GM19438 (cell line): ENCODE results near the gene SIK3.

ENCODE experiments used
- ATAC-seq: cut with Tn5 transposase; IDR thresholded peaks from one replicate; pipeline ENCODE4 v1.9.1; 2021; ENCODE audit warnings: low read depth; ENCODE audit not compliant: unreplicated experiment

Gene SIK3

GRCh38 chr11:116976941-116977570 is 121.2 kb downstream of the SIK3 start:
- ATAC-seq, result no peak

- no peak for ATAC-seq
These were observed 122.6 kb downstream of the SIK3 start for GRCh38 chr11:116975661-116976060.

DNA sequence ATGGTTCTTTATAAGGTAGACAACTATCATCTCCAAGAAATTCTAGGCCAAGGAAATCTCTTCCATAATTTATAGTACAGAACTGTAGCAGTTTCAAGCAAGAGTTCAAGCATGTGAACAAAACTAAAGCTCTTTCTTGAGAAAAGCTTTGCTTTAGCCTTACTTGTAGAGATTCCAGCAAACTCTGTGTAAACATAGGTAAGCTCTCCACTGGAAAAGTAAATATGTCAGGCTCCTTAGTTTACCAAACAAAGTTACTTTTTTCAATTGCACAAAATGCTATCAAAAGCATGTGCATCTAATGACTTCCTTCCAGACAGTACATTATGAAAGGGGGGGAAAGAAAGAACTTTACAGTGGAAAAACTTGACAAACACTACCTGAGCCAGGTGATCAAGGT is 125.0 kb downstream of the SIK3 start:
- ATAC-seq, result no peak

GRCh38 chr11:116972691-116973090 is 125.5 kb downstream of the SIK3 start:
- no peak for ATAC-seq

DNA sequence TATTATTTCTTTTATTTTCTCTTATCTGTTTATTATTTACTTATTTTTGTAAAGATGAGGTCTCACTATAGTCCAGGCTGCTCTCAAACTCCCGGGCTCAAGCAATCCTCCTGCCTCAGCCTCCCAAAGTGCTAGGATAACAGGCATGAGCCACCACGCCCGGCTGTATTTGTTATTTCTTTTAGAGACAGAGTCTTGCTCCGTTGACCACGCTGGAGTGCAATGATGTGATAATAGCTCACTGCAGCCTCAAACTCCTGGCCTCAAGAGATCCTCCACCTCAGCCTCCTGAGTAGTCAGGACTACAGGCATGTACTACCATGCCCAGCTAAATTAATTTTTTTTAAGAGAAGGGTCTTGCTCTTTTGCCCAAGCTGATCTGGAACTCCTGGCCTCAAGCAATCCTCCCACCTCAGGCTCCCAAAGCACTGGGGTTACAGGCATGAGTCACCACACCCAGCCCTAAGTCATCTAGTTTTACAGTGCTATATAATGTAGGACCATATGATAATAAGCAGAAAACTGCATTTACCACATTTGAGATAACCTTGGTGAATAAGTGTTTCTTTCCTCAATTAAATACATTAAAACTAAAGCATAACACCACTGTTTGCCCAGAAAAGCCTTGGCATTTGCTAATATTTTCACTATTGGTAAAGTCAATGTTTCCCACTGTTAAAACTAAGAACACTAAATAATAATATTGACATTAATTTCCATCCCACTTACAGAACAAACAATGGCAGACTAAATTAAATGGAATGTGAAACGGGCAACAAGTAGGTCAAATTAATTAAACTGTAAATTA is 127.5 kb downstream of the SIK3 start:
- ATAC-seq, result no peak

DNA sequence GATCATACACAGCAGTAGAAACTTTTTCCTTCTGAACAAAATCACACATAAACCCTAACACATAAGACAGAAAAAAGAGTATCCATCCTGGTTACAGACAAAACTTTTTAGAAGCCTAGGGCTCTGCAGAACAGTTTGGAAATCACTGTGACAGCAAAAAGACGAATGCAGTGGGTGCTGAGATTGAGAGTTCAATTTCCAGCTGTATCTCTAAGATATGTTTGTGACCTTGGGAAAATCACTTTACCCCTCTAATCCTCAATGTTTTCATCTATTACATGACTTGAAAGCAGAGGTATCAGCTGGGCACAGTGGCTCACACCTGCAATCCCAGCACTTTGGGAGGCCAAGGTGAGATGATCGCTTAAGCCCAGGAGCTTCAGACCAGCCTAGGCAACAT is 128.5 kb downstream of the SIK3 start:
- no peak for ATAC-seq

DNA sequence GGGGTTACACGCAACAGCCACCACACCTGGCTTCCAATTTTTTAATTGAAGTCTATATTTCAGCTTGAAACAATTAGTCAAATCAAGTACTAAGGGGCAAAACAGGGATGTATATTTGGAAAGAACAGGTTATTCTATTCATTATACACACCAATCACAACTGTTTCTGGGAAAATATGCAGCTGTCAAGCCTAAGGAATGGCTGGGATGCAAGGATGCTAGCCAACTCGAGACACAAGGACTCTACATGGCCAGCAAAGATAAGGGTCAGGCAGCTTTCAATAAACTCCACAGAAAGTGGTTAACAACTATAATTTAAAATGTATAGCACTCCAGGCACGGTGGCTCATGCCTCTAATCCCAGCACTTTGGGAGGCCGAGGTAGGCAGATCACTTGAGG is 134.0 kb downstream of the SIK3 start:
- no peak for ATAC-seq

DNA sequence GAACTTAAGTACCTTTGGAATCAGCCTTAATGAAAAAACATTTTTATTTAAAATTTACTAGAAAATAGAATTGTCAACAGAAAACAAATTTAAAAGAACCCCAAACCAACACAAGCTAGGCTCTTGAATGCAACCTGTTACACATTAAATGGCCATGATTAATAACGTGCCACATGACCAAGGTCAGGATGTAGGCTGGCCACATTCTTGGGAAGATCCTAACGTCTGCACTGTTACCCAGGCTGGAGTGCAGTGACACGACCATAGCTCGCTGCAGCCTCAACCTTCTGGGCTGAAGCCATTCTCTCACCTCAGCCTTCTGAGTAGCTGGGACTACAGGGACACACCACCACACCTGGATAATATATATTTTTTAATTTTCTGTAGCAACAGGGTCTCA is 134.4 kb downstream of the SIK3 start:
- no peak for ATAC-seq

GRCh38 chr11:116962108-116962507 is 136.1 kb downstream of the SIK3 start:
- no peak for ATAC-seq

- ATAC-seq, result no peak
These were observed 137.3 kb downstream of the SIK3 start for GRCh38 chr11:116960930-116961329.

- ATAC-seq, result no peak
These were observed 140.0 kb downstream of the SIK3 start for GRCh38 chr11:116958246-116958645.

GRCh38 chr11:116955949-116956348 is 142.3 kb downstream of the SIK3 start:
- no peak for ATAC-seq

DNA sequence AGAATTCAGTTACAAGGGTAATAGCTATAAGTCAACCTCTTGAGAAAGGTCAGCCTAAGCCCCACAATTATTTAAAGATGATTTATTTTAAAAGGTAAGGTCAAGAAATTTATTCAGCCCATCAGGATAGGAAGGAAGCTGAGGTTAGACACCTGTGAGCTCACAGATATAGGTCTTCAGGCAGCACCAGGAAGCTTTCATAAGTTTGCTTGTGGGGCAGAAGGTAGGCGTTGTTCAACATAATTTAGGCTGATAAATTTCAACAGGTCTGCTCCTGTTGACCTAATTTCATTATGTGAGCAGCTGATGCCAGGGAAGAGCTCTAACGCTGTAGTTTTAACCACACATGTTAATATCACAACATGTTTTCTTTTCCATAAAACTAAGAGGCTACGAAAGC is 142.7 kb downstream of the SIK3 start:
- no peak for ATAC-seq

GRCh38 chr11:116953530-116954285 is 144.5 kb downstream of the SIK3 start:
- no peak for ATAC-seq

- ATAC-seq, result no peak
These were observed 146.5 kb downstream of the SIK3 start for GRCh38 chr11:116951762-116952161.

DNA sequence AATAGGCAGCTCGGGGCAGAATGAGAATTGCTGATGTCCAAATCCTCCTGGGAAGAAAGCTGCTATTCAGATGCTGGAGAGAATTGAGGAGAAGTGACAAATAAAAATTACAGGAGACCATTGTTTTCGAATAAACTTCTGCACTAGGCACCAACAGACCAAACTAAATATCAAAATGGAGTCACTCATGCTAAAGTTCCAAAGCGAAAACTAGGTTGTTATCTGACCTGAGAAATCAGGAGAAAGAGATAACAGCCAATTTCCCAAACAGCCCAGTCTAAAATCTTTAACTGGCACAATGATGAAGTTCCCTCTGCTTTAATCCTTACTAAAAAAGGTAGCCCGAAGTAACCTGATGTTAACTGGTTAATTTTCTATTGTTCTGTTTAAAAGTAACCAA is 148.0 kb downstream of the SIK3 start:
- ATAC-seq, result no peak

DNA sequence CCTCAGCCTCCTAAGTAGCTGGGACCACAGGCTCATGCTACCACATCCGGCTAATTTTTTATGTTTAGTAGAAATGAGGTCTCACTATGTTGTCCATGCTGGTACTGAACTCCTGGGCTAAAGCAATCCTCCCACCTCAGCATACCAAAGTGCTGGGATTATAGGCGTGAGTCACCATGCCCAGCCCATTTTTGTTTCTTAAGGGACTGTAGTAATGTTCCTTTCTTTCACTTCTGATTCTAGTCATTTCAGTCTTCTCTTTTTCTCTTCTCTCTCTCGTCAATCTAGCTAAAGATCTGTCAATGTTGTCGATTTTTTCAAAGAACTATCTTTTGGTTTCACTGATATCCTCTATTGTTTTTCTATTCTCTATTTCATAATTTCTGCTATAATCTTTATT is 149.8 kb downstream of the SIK3 start:
- ATAC-seq, result no peak

DNA sequence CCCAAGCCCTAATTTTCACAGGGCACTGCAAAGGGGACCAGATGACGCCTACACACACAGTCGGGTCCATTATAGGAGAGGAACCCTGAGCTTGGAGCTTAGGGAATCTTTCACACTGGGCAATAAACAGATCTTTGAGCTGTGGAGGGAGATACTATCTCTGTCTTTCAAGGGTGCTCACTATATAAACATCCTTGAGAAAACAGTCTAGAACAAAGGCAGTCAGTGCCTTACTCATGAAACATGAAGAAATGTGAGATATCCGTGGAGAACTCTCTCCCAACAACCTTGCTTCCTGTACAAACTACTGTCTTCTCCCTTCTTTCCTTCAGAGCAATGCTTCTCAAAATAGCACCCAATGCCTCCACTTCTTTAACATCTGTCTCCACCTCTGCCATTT is 151.8 kb downstream of the SIK3 start:
- ATAC-seq, result no peak

DNA sequence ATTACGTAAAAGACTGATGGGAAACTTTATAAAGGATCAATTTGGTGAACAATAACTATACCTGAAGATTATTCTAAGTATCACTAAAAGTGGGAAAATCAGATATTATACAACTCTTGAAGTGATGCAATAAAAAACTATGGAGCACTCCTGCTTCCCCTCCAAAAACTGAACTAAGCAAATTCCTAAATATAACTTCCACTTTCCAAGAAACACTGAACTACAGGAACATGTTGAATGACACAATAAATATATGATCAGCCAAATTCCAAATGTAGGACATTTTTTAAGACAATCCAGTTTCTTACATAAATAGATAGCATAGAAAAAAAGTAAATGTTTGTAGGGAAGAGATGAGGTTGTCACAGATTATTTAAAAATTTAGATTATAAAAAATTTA is 158.7 kb downstream of the SIK3 start:
- ATAC-seq, result no peak

DNA sequence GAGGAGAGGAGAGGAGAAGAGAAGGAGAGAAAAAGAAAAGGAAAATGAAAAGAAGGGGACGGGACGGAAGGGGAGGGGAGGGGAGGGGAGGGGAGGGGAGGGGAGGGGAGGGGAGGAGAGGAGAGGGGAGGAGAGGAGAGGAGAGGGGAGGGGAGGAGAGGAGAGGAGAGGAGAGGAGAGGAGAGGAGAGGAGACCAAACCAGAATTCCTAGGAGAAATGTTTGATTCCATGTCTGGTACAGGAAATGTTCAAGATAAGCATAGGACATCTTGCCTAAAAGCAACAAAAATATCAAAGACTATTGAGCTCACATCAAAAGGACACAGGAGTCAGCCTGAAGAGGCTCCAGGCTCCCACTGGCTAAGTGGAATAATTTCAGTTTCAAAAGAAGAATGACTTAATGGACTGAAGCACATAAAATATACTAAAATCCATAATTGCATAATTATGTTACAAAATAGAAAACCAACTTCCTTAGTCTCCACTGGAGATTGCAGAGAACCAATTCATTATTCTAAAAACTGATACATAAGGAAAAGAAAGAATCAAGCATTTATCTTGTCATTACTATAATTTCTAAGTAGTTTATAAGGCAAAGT is 159.7 kb downstream of the SIK3 start:
- no peak for ATAC-seq

- ATAC-seq, result no peak
These were observed 161.3 kb downstream of the SIK3 start for GRCh38 chr11:116936754-116937446.
